ENCODE data around the gene OR5L1. TPM values are rescaled to one million over a fixed set of nuclear protein-coding genes. Genes with fewer than 3 reads are reported as not detected.

OR5L1 gene
- total RNA-seq, 1 donor from 2014 or later, result not detected

GRCh38 chr11:55854704-55855103, 43.5 kb downstream of the OR5L1 start:
- intact Hi-C loops (cut with DNase I), result no loop called here
- no peak for TF ChIP-seq CTCF (IDR thresholded peaks at IDR 0.05)
- no peak overlapping the region for H3K4me3 ChIP-seq
- no peaks in the 10 kb centered on the region for H3K4me1 ChIP-seq
- H3K9me3 ChIP-seq, result no peaks in the 10 kb centered on the region
- H3K36me3 ChIP-seq, result no peaks in the 10 kb centered on the region
- DNase-seq, result no peak
- H3K27ac ChIP-seq, result no peak overlapping the region
- ATAC-seq, result no peak
- H3K27me3 ChIP-seq, result no peaks in the 10 kb centered on the region

Other genes with a start within 250 kb of the OR5L1 start
- not detected for gene OR4C16, start 239.2 kb upstream of the OR5L1 start, total RNA-seq
- not detected for gene OR4C11, start 203.7 kb upstream of the OR5L1 start, total RNA-seq
- gene OR4P4, start 176.3 kb upstream of the OR5L1 start, total RNA-seq, result not detected
- not detected for gene OR4S2, start 163.0 kb upstream of the OR5L1 start, total RNA-seq
- gene OR4C6, start 149.2 kb upstream of the OR5L1 start, total RNA-seq, result not detected
- gene OR5D13, start 37.9 kb upstream of the OR5L1 start, total RNA-seq, result not detected
- gene OR5D14, start 15.8 kb upstream of the OR5L1 start, total RNA-seq, result not detected
- gene OR5D18, start 8.3 kb downstream of the OR5L1 start, total RNA-seq, result not detected
- gene OR5L2, start 15.9 kb downstream of the OR5L1 start, total RNA-seq, result not detected
- gene OR5D16, start 27.4 kb downstream of the OR5L1 start, total RNA-seq, result not detected
- gene TRIM51, start 71.9 kb downstream of the OR5L1 start, total RNA-seq, result not detected
- gene OR5W2, start 103.2 kb downstream of the OR5L1 start, total RNA-seq, result not detected
- not detected for gene OR5I1, start 125.0 kb downstream of the OR5L1 start, total RNA-seq
- gene OR10AG1, start 158.6 kb downstream of the OR5L1 start, total RNA-seq, result not detected
- gene OR5F1, start 183.3 kb downstream of the OR5L1 start, total RNA-seq, result not detected
- gene OR5AS1, start 216.3 kb downstream of the OR5L1 start, total RNA-seq, result not detected

Measured in upper lobe of right lung (tissue), 1 donor.